GM23338 (cell line): ENCODE measurements around the gene GHRL. TPM values are rescaled to one million over a fixed set of nuclear protein-coding genes. Genes with fewer than 3 reads are reported as not detected.

ENCODE experiments used
- ATAC-seq: fragments of 200-7000 bp; cut with Tn5 transposase; 3 replicates; pipeline ENCODE4 v1.9.1; 2020
- DNase-seq: peaks from one replicate; pipeline ENCODE4 v3.0.0-alpha.2; 2015; ENCODE audit warnings: low spot score
- H2AFZ ChIP-seq: fragments of 200-600 bp; sonication (generic); 2 replicates; pipeline ENCODE4 v1.8.0; 2016; ENCODE audit warnings: antibody characterized with exemption, mild to moderate bottlenecking, moderate library complexity
- H3F3A ChIP-seq: fragments of 200-600 bp; sonication (generic); replicated peaks from 2 replicates; pipeline ENCODE4 v1.8.0; 2017; ENCODE audit warnings: antibody characterized with exemption, mixed run types, low read depth
- H3K27ac ChIP-seq: fragments of 200-600 bp; sonication (generic); 2 replicates; pipeline ENCODE4 v1.6.1; 2016; ENCODE audit warnings: low read depth
- H3K27me3 ChIP-seq: fragments of 200-600 bp; sonication (generic); 2 replicates; pipeline ENCODE4 v1.8.0; 2016; ENCODE audit warnings: mild to moderate bottlenecking, mixed run types, moderate library complexity; ENCODE audit not compliant: insufficient read depth
- H3K36me3 ChIP-seq: fragments of 200-600 bp; sonication (generic); 2 replicates; pipeline ENCODE4 v1.8.0; 2016; ENCODE audit warnings: mild to moderate bottlenecking; ENCODE audit not compliant: insufficient read depth
- H3K4me1 ChIP-seq: fragments of 200-600 bp; sonication (generic); 2 replicates; pipeline ENCODE4 v1.8.0; 2016; ENCODE audit warnings: mild to moderate bottlenecking, moderate library complexity; ENCODE audit not compliant: insufficient read depth
- H3K4me2 ChIP-seq: fragments of 200-600 bp; sonication (generic); 2 replicates; pipeline ENCODE4 v1.7.1; 2017; ENCODE audit warnings: mixed run types
- H3K4me3 ChIP-seq: fragments of 200-600 bp; sonication (generic); 2 replicates; pipeline ENCODE4 v1.6.1; 2016; ENCODE audit warnings: mixed run types
- H3K79me2 ChIP-seq: fragments of 200-600 bp; sonication (generic); replicated peaks from 2 replicates; pipeline ENCODE4 v1.8.0; 2017; ENCODE audit warnings: mild to moderate bottlenecking; ENCODE audit not compliant: insufficient read depth
- H3K9me2 ChIP-seq: fragments of 200-600 bp; sonication (generic); 2 replicates; pipeline ENCODE4 v1.8.0; 2017; ENCODE audit not compliant: insufficient read depth
- H4K20me1 ChIP-seq: fragments of 200-600 bp; sonication (generic); replicated peaks from 2 replicates; pipeline ENCODE4 v1.8.0; 2017; ENCODE audit warnings: mild to moderate bottlenecking; ENCODE audit not compliant: insufficient read depth
- H3K27ac Mint-ChIP-seq: 2 replicates; pipeline ENCODE4 v1.8.0; 2020; ENCODE audit warnings: inconsistent platforms, mild to moderate bottlenecking, moderate library complexity, mixed read lengths
- H3K27me3 Mint-ChIP-seq: 3 replicates; pipeline ENCODE4 v1.8.0; 2022; ENCODE audit warnings: low read depth, mild to moderate bottlenecking, moderate library complexity, mixed read lengths, inconsistent platforms; ENCODE audit not compliant: insufficient read depth, poor library complexity
- H3K36me3 Mint-ChIP-seq: 3 replicates; pipeline ENCODE4 v1.8.0; 2021; ENCODE audit warnings: low read depth, mild to moderate bottlenecking, inconsistent platforms, moderate library complexity, mixed read lengths
- H3K4me1 Mint-ChIP-seq: 3 replicates; pipeline ENCODE4 v1.8.0; 2020; ENCODE audit warnings: mild to moderate bottlenecking, inconsistent platforms, mixed read lengths
- H3K4me3 Mint-ChIP-seq: 3 replicates; pipeline ENCODE4 v1.8.0; 2021; ENCODE audit warnings: moderate library complexity, mild to moderate bottlenecking, inconsistent platforms, mixed read lengths
- H3K9me3 Mint-ChIP-seq: 3 replicates; pipeline ENCODE4 v1.8.0; 2020; ENCODE audit warnings: moderate library complexity, mild to moderate bottlenecking, inconsistent platforms, mixed read lengths
- CREB1 ChIP-seq: fragments of 250-450 bp; sonication (Bioruptor Pico); IDR thresholded peaks from 2 replicates; pipeline ENCODE4 v1.5.0; 2020; ENCODE audit warnings: low read depth, mild to moderate bottlenecking, moderate library complexity
- EZH2 ChIP-seq: fragments of 200-600 bp; sonication (generic); IDR thresholded peaks from one replicate; pipeline ENCODE4 v1.8.0; 2017; ENCODE audit warnings: antibody characterized with exemption, mild to moderate bottlenecking, low read depth; ENCODE audit not compliant: unreplicated experiment
- JUNB ChIP-seq: IDR thresholded peaks from one replicate; pipeline ENCODE4 v1.6.1; 2016; ENCODE audit warnings: antibody characterized with exemption; ENCODE audit not compliant: unreplicated experiment
- NANOG ChIP-seq: IDR thresholded peaks from 2 replicates; pipeline ENCODE4 v1.6.1; 2016; ENCODE audit warnings: antibody characterized with exemption, borderline replicate concordance
- POLR2AphosphoS5 ChIP-seq: IDR thresholded peaks from 2 replicates; pipeline ENCODE4 v1.6.1; 2016; ENCODE audit warnings: antibody characterized with exemption, low read depth
- ZNF331 ChIP-seq: fragments of 250-450 bp; sonication (Bioruptor Pico); IDR thresholded peaks from 2 replicates; pipeline ENCODE4 v1.5.0; 2020; ENCODE audit warnings: low read depth, mild to moderate bottlenecking, moderate library complexity
- polyA plus RNA-seq: library from polyadenylated mRNA; unstranded; fragments of >200 nt; fragmentation: Nextera tagmentation; extraction: Ambion mirVana; gene quantifications from 2 replicates; pipeline ENCODE4 v1.2.1, GENCODE V29; 2016
- total RNA-seq: library from RNA; depleted of rRNA; stranded (reverse); fragments of >200 nt; shearing (Covaris generic); gene quantifications from 2 replicates; pipeline ENCODE4 v1.2.3, GENCODE V29; 2014
- TF ChIP-seq, protein P1 (sequence below), 2 experiments: fragments of 200-600 bp in 1 of 2; sonication (generic) in 1 of 2; conservative IDR thresholded peaks; 2 replicates each; pipeline versions ENCODE4 v1.5.1 to v1.6.1; 2016 to 2017; ENCODE audit warnings: antibody characterized with exemption in 2 of 2, low read depth in 2 of 2, mild to moderate bottlenecking in 2 of 2, moderate library complexity in 1 of 2
- TF ChIP-seq, protein P2 (sequence below): IDR thresholded peaks from 2 replicates; pipeline ENCODE4 v1.6.1; 2016; ENCODE audit warnings: antibody characterized with exemption
- TF ChIP-seq, protein P3 (sequence below): IDR thresholded peaks from one replicate; pipeline ENCODE4 v1.6.1; 2018; ENCODE audit warnings: antibody characterized with exemption; ENCODE audit not compliant: unreplicated experiment

Gene GHRL
- total and polyA plus RNA-seq, 2 experiments from 2014 or later, result 0.78 TPM; not detected in 1

DNA sequence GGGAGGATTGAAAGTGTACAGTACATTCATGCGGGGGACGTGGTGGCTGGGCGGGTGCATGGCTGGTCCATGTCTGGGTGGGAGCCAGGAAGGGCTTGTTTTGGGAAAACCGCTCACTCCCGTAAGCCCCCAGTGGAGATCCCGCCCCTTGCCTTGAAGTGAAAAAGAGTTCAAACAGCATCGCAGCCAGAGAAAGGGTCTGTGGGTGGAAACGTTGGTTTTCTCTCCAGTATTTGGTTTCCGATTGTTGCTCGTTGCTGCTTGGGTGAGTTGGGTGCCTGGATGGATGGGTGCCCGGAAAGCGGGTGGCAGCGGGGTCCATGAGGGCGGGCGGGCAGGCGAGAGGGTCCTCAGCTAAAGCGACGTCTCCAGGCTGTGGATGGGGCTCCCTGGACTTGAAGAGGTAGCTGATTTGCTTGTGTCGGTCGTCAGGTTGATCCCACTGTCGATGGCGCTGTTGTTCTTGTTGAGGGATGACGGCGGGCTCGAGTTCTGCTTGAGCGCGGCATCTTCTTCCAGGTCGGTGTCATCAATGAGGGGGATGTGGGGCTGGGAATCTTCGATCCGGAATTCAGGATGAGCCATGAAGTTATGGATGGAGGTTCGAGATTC, 35.8 kb upstream of the GHRL start:
- no peak overlapping the region for H3K4me2 ChIP-seq
- H4K20me1 ChIP-seq, result no peaks in the 10 kb centered on the region
- H3K4me3 ChIP-seq, result no peak overlapping the region
- no peaks in the 10 kb centered on the region for H3K4me1 ChIP-seq
- H2AFZ ChIP-seq, result no peak overlapping the region
- H3K27ac ChIP-seq, result no peak overlapping the region
- H3K9me2 ChIP-seq, result no peaks in the 10 kb centered on the region
- H3K36me3 Mint-ChIP-seq, result no peaks in the 10 kb centered on the region
- DNase-seq (no peak), ATAC-seq (no peak; the same call in 1 of the 3 replicates)
- H3F3A ChIP-seq, result no peaks in the 10 kb centered on the region
- H3K27ac Mint-ChIP-seq, result no peak overlapping the region
- H3K36me3 ChIP-seq, result no peaks in the 10 kb centered on the region
- no peaks in the 10 kb centered on the region for H3K27me3 ChIP-seq
- H3K79me2 ChIP-seq, result no peaks in the 10 kb centered on the region
- no peaks in the 10 kb centered on the region for H3K9me3 Mint-ChIP-seq
- peaks cover 2% of the 10 kb centered on the region; the same call in 1 of the 3 replicates for H3K4me1 Mint-ChIP-seq
- TF ChIP-seq CREB1 (CRISPR knock-in tag) (no peak), NANOG (no peak)
- TF ChIP-seq, protein P1, sequence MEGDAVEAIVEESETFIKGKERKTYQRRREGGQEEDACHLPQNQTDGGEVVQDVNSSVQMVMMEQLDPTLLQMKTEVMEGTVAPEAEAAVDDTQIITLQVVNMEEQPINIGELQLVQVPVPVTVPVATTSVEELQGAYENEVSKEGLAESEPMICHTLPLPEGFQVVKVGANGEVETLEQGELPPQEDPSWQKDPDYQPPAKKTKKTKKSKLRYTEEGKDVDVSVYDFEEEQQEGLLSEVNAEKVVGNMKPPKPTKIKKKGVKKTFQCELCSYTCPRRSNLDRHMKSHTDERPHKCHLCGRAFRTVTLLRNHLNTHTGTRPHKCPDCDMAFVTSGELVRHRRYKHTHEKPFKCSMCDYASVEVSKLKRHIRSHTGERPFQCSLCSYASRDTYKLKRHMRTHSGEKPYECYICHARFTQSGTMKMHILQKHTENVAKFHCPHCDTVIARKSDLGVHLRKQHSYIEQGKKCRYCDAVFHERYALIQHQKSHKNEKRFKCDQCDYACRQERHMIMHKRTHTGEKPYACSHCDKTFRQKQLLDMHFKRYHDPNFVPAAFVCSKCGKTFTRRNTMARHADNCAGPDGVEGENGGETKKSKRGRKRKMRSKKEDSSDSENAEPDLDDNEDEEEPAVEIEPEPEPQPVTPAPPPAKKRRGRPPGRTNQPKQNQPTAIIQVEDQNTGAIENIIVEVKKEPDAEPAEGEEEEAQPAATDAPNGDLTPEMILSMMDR (conservative IDR thresholded peaks at IDR 0.05; ENCODE audit: low read depth in 2 of 2), result peak in 1 of 2 experiments; percentile 45; a peak in 2 of 4 replicates
- peaks cover 12% of the 10 kb centered on the region for H3K27me3 Mint-ChIP-seq
- no peak overlapping the region for H3K4me3 Mint-ChIP-seq

- Histone ChIP-seq H3K4me2 (no peak overlapping the region), H3K4me1 (no peaks in the 10 kb centered on the region), H4K20me1 (no peaks in the 10 kb centered on the region), H3K36me3 (no peaks in the 10 kb centered on the region), H3K79me2 (no peaks in the 10 kb centered on the region), H3K27ac (no peak overlapping the region), H3F3A (no peaks in the 10 kb centered on the region), H3K27me3 (no peaks in the 10 kb centered on the region), H3K4me3 (no peak overlapping the region), H2AFZ (no peak overlapping the region), H3K9me2 (no peaks in the 10 kb centered on the region)
- H3K4me3 Mint-ChIP-seq, result no peak overlapping the region
- no peaks in the 10 kb centered on the region for H3K9me3 Mint-ChIP-seq
- ATAC-seq, result no peak
- no peaks in the 10 kb centered on the region for H3K36me3 Mint-ChIP-seq
- H3K27ac Mint-ChIP-seq, result no peak overlapping the region
- H3K27me3 Mint-ChIP-seq, result peaks cover 12% of the 10 kb centered on the region
- no peak for DNase-seq
- no peaks in the 10 kb centered on the region for H3K4me1 Mint-ChIP-seq
- TF ChIP-seq ZNF331 (CRISPR knock-in tag) (no peak), CREB1 (CRISPR knock-in tag) (no peak), EZH2 (no peak), POLR2AphosphoS5 (no peak), NANOG (no peak), JUNB (no peak)
- TF ChIP-seq, protein P2, sequence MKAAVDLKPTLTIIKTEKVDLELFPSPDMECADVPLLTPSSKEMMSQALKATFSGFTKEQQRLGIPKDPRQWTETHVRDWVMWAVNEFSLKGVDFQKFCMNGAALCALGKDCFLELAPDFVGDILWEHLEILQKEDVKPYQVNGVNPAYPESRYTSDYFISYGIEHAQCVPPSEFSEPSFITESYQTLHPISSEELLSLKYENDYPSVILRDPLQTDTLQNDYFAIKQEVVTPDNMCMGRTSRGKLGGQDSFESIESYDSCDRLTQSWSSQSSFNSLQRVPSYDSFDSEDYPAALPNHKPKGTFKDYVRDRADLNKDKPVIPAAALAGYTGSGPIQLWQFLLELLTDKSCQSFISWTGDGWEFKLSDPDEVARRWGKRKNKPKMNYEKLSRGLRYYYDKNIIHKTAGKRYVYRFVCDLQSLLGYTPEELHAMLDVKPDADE, result no peak
- TF ChIP-seq, protein P3, sequence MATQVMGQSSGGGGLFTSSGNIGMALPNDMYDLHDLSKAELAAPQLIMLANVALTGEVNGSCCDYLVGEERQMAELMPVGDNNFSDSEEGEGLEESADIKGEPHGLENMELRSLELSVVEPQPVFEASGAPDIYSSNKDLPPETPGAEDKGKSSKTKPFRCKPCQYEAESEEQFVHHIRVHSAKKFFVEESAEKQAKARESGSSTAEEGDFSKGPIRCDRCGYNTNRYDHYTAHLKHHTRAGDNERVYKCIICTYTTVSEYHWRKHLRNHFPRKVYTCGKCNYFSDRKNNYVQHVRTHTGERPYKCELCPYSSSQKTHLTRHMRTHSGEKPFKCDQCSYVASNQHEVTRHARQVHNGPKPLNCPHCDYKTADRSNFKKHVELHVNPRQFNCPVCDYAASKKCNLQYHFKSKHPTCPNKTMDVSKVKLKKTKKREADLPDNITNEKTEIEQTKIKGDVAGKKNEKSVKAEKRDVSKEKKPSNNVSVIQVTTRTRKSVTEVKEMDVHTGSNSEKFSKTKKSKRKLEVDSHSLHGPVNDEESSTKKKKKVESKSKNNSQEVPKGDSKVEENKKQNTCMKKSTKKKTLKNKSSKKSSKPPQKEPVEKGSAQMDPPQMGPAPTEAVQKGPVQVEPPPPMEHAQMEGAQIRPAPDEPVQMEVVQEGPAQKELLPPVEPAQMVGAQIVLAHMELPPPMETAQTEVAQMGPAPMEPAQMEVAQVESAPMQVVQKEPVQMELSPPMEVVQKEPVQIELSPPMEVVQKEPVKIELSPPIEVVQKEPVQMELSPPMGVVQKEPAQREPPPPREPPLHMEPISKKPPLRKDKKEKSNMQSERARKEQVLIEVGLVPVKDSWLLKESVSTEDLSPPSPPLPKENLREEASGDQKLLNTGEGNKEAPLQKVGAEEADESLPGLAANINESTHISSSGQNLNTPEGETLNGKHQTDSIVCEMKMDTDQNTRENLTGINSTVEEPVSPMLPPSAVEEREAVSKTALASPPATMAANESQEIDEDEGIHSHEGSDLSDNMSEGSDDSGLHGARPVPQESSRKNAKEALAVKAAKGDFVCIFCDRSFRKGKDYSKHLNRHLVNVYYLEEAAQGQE, result no peak
- TF ChIP-seq, protein P1 (conservative IDR thresholded peaks at IDR 0.05; ENCODE audit: low read depth in 2 of 2), result no peak
These were observed 34.8 kb upstream of the GHRL start for GRCh38 chr3:10327592-10327991.
